ENCODE data around the gene ARID3A. TPM values are rescaled to one million over a fixed set of nuclear protein-coding genes. Genes with fewer than 3 reads are reported as not detected.

ARID3A gene
- total RNA-seq, 2 donors from 2014 or later: 31.7 to 34.0 TPM

GRCh38 chr19:934197-934840 is 8.5 kb downstream of the ARID3A start:
- peak overlapping the region in 1 of 2 donors; percentile 17 for H3K4me3 Mint-ChIP-seq
- H3K9me3 Mint-ChIP-seq: peaks cover 0 to 1% of the 10 kb centered on the region in 2 donors
- H3K36me3 Mint-ChIP-seq (ENCODE audit: insufficient read depth in 2 of 2): peaks cover 0 to 3% of the 10 kb centered on the region in 2 donors
- DNase-seq: no peak
- ATAC-seq (replicated peaks in 1 of 2): no peak
- H3K27ac Mint-ChIP-seq: no peak overlapping the region
- peaks cover 27% of the 10 kb centered on the region for H3K4me1 Mint-ChIP-seq (ENCODE audit: low read depth)
- H3K27me3 Mint-ChIP-seq (ENCODE audit: low read depth): no peaks in the 10 kb centered on the region

DNA sequence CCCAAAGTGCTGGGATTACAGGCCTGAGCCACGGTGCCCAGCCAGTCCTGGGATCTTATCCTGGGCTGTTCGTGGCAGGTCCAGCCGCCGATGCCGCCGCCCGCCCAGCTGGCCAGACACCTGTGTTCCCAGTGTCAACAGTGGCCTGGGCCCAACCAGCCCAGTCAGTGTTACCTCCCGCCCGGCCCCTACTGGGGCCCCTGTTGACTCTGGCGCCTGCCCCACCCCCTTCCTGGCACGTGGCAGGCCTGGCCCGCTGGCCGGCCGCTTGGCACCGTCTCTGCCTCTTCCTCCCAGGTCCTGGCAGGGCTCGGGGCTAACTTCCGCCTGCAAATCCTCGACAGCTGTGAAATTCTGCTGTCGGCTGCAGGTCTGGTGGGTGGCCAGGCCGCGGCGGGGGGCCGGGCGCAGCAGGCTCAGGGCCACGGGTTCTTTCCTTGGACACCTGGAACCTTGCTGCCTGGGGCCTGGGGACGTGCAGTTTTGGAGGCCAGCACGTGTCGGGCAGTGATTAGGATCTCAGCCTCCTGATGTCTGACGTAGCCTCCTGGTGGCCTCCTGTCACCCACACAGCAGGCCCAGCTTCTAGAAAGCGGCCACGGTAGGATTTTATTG is 9.1 kb downstream of the ARID3A start:
- peaks cover 33% of the 10 kb centered on the region for H3K4me1 Mint-ChIP-seq (ENCODE audit: low read depth)
- peaks cover under 1 to 3% of the 10 kb centered on the region in 2 donors for H3K36me3 Mint-ChIP-seq (ENCODE audit: insufficient read depth in 2 of 2)
- H3K9me3 Mint-ChIP-seq: peaks cover 0 to 1% of the 10 kb centered on the region in 2 donors
- ATAC-seq (replicated peaks in 1 of 2) (no peak), DNase-seq (no peak)
- H3K27me3 Mint-ChIP-seq (ENCODE audit: low read depth): no peaks in the 10 kb centered on the region
- H3K27ac Mint-ChIP-seq: no peak overlapping the region
- no peak overlapping the region for H3K4me3 Mint-ChIP-seq

DNA sequence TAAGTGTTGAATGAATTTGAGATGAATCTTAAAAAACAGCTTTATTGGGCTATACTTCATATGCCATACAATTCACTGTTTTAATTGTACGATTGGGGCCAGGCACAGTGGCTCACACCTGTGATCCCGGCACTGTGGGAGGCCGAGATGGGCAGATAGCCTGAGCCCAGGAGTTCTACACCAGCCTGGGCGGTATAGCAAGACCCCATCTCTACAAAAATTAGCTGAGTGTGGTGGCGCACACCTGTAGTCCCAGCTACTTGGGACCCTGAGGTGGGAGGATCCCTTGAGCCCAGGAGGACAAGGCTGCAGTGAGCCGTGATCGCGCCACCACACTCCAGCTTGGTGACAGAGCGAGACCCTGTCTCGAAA is 10.3 kb downstream of the ARID3A start:
- ATAC-seq (replicated peaks in 1 of 2) (no peak), DNase-seq (no peak)
- H3K27me3 Mint-ChIP-seq (ENCODE audit: low read depth): no peaks in the 10 kb centered on the region
- H3K27ac Mint-ChIP-seq: no peak overlapping the region
- peaks cover 40% of the 10 kb centered on the region for H3K4me1 Mint-ChIP-seq (ENCODE audit: low read depth)
- H3K36me3 Mint-ChIP-seq (ENCODE audit: insufficient read depth in 2 of 2): peaks cover 0 to 1% of the 10 kb centered on the region in 2 donors
- H3K9me3 Mint-ChIP-seq: peaks cover 0 to 1% of the 10 kb centered on the region in 2 donors
- no peak overlapping the region for H3K4me3 Mint-ChIP-seq

DNA sequence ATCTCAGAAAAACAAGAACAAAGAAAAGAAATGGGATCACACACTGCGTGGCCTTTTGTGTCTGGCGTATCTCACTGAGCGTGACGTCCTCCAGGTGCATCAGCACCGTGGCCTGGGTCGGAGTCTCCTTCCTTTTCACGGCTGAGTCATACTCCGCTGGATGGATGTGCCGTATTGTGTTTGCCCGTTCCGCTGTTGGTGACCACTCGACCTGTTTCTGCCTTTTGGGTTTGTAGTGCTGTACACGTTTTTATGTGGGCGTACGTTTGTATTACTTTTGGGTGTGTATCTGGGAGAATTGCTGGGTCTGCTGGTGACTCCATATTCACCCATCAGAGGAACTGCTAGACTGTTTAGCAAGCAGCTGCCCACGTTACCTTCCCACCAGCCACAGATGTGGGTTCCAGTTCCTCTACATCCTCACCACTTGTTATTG is 11.4 kb downstream of the ARID3A start:
- peaks cover 0 to 1% of the 10 kb centered on the region in 2 donors for H3K36me3 Mint-ChIP-seq (ENCODE audit: insufficient read depth in 2 of 2)
- peaks cover 0 to 1% of the 10 kb centered on the region in 2 donors for H3K9me3 Mint-ChIP-seq
- ATAC-seq (replicated peaks in 1 of 2) (peak; percentile 33 to 65), DNase-seq (peak; percentile 30 to 70)
- no peak overlapping the region for H3K4me3 Mint-ChIP-seq
- no peaks in the 10 kb centered on the region for H3K27me3 Mint-ChIP-seq (ENCODE audit: low read depth)
- no peak overlapping the region for H3K27ac Mint-ChIP-seq
- H3K4me1 Mint-ChIP-seq (ENCODE audit: low read depth): peaks cover 41% of the 10 kb centered on the region

DNA sequence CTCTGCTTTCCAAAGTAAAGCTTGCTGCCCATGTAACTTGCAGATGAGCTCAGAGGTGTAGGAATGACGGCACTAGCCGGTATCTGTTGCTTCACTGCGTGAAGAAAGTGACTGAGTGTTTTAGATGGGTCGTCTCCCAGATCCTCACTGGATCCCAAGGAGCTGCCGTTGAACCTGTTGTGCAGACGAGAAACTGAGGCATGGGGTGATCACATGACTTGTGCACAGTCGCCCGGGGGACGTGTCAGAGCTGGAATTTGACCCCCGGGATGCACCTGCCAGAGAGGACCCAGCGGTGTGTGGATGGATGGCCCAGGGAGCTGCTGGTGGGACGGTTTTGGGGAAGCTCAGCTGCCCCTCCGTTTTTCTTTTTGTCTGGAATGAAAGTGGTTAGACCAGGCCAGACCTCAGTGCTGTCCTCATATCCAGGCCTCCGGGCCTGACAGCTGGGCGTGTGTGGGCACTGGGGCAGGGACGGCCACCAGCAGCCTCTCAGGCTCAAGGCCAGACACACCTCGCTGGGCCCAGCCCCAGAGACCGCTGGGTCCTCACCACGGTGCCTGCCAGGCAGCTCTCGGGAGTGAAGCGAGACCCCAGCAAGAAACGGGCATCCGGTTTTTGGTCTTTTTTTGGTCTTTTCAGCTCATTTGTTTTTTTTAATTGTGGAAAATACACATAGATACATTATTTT is 12.5 kb downstream of the ARID3A start:
- Mint-ChIP-seq H3K36me3 (ENCODE audit: insufficient read depth in 2 of 2) (peaks cover 0 to 1% of the 10 kb centered on the region in 2 donors), H3K27ac (no peak overlapping the region), H3K27me3 (ENCODE audit: low read depth) (no peaks in the 10 kb centered on the region), H3K4me1 (ENCODE audit: low read depth) (peaks cover 33% of the 10 kb centered on the region), H3K4me3 (no peak overlapping the region), H3K9me3 (peaks cover 0 to 1% of the 10 kb centered on the region in 2 donors)
- no peak for ATAC-seq (replicated peaks in 1 of 2)
- DNase-seq: no peak

- peak overlapping the region; percentile 86 to 90 for H3K4me3 Mint-ChIP-seq
- H3K4me1 Mint-ChIP-seq (ENCODE audit: low read depth): peaks cover 33% of the 10 kb centered on the region
- H3K27ac Mint-ChIP-seq: no peak overlapping the region
- DNase-seq (no peak), ATAC-seq (replicated peaks in 1 of 2) (no peak)
- peaks cover 0 to 1% of the 10 kb centered on the region in 2 donors for H3K9me3 Mint-ChIP-seq
- H3K27me3 Mint-ChIP-seq (ENCODE audit: low read depth): no peaks in the 10 kb centered on the region
- peaks cover 0 to 1% of the 10 kb centered on the region in 2 donors for H3K36me3 Mint-ChIP-seq (ENCODE audit: insufficient read depth in 2 of 2)
These were observed 13.6 kb downstream of the ARID3A start for GRCh38 chr19:939439-939838.

DNA sequence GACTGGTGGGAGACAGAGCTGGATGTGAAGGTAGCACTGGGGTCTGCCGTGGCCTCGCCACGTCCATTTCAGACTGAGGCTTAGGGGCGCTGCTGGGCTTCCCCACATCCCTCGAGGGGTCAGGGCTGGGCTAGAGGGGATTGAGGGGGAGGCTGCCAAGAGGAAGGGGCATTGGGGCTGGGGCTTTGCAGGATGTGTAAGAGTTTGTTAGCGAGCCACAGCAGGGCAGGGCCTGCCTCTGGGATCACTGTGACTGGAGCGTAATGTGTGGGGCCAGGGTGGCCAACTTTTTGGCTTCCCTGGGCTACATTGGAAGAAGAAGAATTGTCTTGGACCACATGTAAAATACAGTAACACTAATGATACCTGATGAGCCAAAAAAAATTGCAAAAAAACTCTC is 14.1 kb downstream of the ARID3A start:
- peak overlapping the region; percentile 67 for H3K27ac Mint-ChIP-seq
- no peak for ATAC-seq (replicated peaks in 1 of 2)
- no peaks in the 10 kb centered on the region for H3K27me3 Mint-ChIP-seq (ENCODE audit: low read depth)
- peaks cover 0 to 1% of the 10 kb centered on the region in 2 donors for H3K9me3 Mint-ChIP-seq
- H3K4me3 Mint-ChIP-seq: peak overlapping the region; percentile 86 to 90
- peaks cover 0 to 1% of the 10 kb centered on the region in 2 donors for H3K36me3 Mint-ChIP-seq (ENCODE audit: insufficient read depth in 2 of 2)
- peaks cover 33% of the 10 kb centered on the region for H3K4me1 Mint-ChIP-seq (ENCODE audit: low read depth)
- no peak for DNase-seq

DNA sequence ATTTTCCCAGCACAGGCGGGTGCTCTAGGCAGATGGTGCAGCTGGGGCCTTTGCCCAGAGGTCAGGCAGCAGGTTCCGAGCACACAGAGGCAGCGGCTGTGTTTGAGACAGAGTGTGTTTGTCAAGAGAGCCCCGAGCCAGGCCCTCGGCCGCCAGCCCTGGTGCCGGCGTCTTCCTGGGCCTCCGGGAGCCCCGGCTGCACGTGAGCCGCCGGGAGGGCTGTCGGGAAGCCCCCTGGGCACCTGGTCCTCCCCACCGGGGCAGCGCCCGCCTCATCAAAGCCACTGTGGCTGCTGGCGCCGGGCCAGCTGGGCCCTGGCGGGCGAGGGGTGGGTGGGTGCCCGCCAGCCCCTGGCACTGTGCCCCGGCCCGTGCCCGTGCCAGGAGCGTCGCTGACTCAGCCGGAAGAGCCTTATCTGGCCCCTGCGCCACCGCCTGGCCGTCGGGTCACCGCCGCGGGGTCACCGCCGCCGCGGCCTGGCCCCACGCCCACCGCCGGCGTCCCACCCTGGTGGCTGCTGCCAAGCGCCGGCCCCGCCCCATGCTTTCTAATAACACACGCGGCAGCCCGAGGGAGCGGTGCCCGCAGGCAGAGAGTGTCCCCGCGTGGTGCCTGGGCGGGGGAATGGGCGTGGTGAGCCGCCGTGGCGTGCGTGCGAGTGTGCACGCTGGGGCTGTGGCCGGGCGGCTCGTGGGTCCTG is 14.9 kb downstream of the ARID3A start:
- Mint-ChIP-seq H3K4me1 (ENCODE audit: low read depth) (peaks cover 33% of the 10 kb centered on the region), H3K27me3 (ENCODE audit: low read depth) (no peaks in the 10 kb centered on the region), H3K4me3 (peak overlapping the region; percentile 86 to 90), H3K9me3 (peaks cover 0 to 1% of the 10 kb centered on the region in 2 donors), H3K36me3 (ENCODE audit: insufficient read depth in 2 of 2) (peaks cover 0 to 1% of the 10 kb centered on the region in 2 donors), H3K27ac (no peak overlapping the region)
- peak; percentile 86 to 88 for ATAC-seq (replicated peaks in 1 of 2)
- DNase-seq: peak; percentile 67 to 68

DNA sequence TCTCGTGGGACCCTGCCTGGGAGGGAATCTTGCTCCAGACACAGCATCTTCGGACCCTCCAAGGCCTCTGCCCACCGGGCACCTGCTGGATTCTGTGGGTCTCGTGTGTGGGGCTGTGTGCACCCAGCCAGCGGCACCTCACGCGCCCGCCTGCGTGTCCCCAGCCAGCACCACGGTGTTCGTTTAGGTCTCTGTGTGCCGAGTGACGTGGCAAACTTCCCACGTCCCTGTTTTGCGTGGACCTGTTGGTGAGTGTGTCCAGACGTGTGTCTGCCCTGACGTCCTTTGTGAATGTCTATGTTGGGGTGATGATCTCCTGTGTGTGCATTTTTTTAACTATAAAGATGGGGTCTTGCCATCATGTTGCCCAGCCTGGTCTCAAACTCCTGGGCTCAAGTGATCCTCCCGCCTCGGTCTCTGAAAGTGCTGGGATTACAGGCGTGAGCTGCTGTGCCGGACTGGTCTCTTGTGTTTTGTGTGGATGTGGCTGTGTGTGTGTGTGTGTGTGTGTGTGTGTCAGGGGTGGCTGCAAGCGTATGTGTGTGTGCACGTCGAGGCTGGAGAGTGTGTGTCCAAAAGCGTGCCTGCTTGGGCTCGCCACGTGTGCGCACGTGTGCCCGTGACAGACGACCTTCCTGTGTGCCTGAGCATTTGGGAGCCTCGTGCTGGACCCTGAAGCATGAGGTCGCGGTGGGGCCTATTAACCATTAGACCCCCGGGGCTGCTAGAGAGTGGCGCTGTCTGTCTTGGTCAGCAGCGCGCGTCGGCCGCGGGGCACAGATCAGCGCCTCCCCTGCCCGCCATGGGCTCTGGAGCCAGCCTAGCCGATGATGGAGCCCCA is 15.7 kb downstream of the ARID3A start:
- no peak for ATAC-seq (replicated peaks in 1 of 2)
- Mint-ChIP-seq H3K27me3 (ENCODE audit: low read depth) (no peaks in the 10 kb centered on the region), H3K27ac (no peak overlapping the region), H3K4me1 (ENCODE audit: low read depth) (peaks cover 33% of the 10 kb centered on the region), H3K9me3 (peaks cover 0 to 1% of the 10 kb centered on the region in 2 donors), H3K36me3 (ENCODE audit: insufficient read depth in 2 of 2) (peaks cover 0 to 1% of the 10 kb centered on the region in 2 donors), H3K4me3 (peak overlapping the region; percentile 22 to 72)
- no peak for DNase-seq

DNA sequence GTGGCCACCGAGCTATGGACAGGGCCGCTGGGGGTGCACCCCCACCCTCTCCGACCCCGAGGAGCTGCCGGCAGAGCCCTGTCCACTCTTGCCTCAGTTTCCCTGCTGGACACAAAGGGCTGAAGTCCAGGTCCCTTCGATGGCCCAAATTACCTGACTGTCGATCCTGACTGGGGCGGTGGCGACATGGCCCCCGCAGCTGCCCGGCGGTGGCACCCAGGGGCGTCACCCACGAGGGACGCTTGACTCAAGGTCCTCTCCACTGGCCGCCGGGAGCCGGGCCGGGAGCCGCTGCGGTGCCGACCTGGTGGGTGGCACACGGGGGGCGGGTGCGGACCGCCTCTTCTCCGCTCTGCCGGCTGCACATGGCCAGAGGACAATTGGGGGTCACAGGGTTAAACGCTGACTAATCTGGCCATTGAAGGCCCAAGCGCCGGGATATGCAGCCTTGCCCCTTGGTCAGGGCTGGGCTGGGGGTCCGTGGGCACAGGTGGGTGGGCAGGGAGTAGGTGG is 16.4 kb downstream of the ARID3A start:
- no peak overlapping the region for H3K27ac Mint-ChIP-seq

GRCh38 chr19:943551-944170 is 17.8 kb downstream of the ARID3A start:
- ATAC-seq (replicated peaks in 1 of 2): no peak
- no peaks in the 10 kb centered on the region for H3K27me3 Mint-ChIP-seq (ENCODE audit: low read depth)
- H3K27ac Mint-ChIP-seq: no peak overlapping the region
- DNase-seq: no peak
- no peak overlapping the region for H3K4me3 Mint-ChIP-seq
- H3K9me3 Mint-ChIP-seq: no peaks in the 10 kb centered on the region
- peaks cover 0 to 1% of the 10 kb centered on the region in 2 donors for H3K36me3 Mint-ChIP-seq (ENCODE audit: insufficient read depth in 2 of 2)
- H3K4me1 Mint-ChIP-seq (ENCODE audit: low read depth): peaks cover 19% of the 10 kb centered on the region

More for the DNA sequence above, 16.4 kb downstream of the ARID3A start:
- Mint-ChIP-seq H3K27me3 (ENCODE audit: low read depth) (no peaks in the 10 kb centered on the region), H3K4me3 (no peak overlapping the region), H3K4me1 (ENCODE audit: low read depth) (peaks cover 31% of the 10 kb centered on the region), H3K36me3 (ENCODE audit: insufficient read depth in 2 of 2) (peaks cover 0 to 1% of the 10 kb centered on the region in 2 donors), H3K9me3 (peaks cover 0 to 1% of the 10 kb centered on the region in 2 donors)
- DNase-seq (no peak), ATAC-seq (replicated peaks in 1 of 2) (no peak)

- Mint-ChIP-seq H3K4me3 (no peak overlapping the region), H3K4me1 (ENCODE audit: low read depth) (peaks cover 19% of the 10 kb centered on the region), H3K27me3 (ENCODE audit: low read depth) (no peaks in the 10 kb centered on the region), H3K9me3 (no peaks in the 10 kb centered on the region), H3K27ac (no peak overlapping the region), H3K36me3 (ENCODE audit: insufficient read depth in 2 of 2) (peaks cover 0 to 1% of the 10 kb centered on the region in 2 donors)
- ATAC-seq (replicated peaks in 1 of 2): no peak
- DNase-seq: no peak
These were observed 18.3 kb downstream of the ARID3A start for GRCh38 chr19:944171-944567.

All from activated T-cell treated with anti-CD3 and anti-CD28 coated beads, Interleukin-2, amount 50 U/mL, for 72 hours (primary cell).